A549 treated with CpdA at 1 μM for 4 hours (cell line): ENCODE results near the gene ADGRF5. TPM values are rescaled to one million over a fixed set of nuclear protein-coding genes. Genes with fewer than 3 reads are reported as not detected.

ENCODE experiments used
- total RNA-seq: library from RNA; stranded (reverse); fragments of 200-300 nt; extraction: Qiagen RNA extraction; gene quantifications from 5 replicates; pipeline ENCODE4 v1.2.3, GENCODE V29; 2022; ENCODE audit warnings: low read depth

The ADGRF5 gene, protein sequence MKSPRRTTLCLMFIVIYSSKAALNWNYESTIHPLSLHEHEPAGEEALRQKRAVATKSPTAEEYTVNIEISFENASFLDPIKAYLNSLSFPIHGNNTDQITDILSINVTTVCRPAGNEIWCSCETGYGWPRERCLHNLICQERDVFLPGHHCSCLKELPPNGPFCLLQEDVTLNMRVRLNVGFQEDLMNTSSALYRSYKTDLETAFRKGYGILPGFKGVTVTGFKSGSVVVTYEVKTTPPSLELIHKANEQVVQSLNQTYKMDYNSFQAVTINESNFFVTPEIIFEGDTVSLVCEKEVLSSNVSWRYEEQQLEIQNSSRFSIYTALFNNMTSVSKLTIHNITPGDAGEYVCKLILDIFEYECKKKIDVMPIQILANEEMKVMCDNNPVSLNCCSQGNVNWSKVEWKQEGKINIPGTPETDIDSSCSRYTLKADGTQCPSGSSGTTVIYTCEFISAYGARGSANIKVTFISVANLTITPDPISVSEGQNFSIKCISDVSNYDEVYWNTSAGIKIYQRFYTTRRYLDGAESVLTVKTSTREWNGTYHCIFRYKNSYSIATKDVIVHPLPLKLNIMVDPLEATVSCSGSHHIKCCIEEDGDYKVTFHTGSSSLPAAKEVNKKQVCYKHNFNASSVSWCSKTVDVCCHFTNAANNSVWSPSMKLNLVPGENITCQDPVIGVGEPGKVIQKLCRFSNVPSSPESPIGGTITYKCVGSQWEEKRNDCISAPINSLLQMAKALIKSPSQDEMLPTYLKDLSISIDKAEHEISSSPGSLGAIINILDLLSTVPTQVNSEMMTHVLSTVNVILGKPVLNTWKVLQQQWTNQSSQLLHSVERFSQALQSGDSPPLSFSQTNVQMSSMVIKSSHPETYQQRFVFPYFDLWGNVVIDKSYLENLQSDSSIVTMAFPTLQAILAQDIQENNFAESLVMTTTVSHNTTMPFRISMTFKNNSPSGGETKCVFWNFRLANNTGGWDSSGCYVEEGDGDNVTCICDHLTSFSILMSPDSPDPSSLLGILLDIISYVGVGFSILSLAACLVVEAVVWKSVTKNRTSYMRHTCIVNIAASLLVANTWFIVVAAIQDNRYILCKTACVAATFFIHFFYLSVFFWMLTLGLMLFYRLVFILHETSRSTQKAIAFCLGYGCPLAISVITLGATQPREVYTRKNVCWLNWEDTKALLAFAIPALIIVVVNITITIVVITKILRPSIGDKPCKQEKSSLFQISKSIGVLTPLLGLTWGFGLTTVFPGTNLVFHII (N-terminal part only)
- not detected in 5 replicates for total RNA-seq

DNA sequence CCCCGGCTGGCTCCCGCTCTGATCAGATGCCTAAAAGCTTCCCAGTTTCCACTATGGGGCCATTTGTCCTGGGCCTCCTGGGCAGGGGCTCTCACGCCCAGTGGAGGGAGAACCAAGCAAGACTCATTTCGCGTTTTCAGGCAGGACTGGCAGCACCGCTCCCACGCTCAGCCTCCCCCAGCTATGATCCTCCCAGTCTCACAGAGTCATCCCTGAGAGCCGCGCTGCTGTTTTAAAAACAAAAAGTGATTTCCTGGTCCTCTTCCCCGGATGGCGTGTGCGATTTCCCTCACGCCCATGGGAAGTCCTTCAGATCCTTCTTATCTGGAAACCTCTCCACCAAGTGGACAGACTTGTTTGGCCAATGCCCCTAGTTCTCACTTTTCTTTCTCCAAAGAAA lies at the start of gene ADGRF5:
Gene ADGRF5, minus strand, starts transcription at position 208 of the 400 bp plus-strand sequence. CDS start 15,176 bp downstream, outside the sequence.

Other genes with a start within 250 kb of the ADGRF5 start
- 0.64 TPM in 1 of 5 replicates, not detected in the others for gene TDRD6, start 234.1 kb downstream of the ADGRF5 start, total RNA-seq
- gene PLA2G7, start 186.6 kb downstream of the ADGRF5 start, total RNA-seq: 0.03 to 0.07 TPM in 2 of 5 replicates, not detected in the others
- gene ANKRD66, start 175.0 kb downstream of the ADGRF5 start, total RNA-seq: not detected in 5 replicates
- not detected in 5 replicates for gene MEP1A, start 128.5 kb downstream of the ADGRF5 start, total RNA-seq
- gene ADGRF1, start 120.4 kb upstream of the ADGRF5 start, total RNA-seq: 0.05 to 0.06 TPM in 2 of 5 replicates, not detected in the others